Fibroblast of mammary gland (primary cell): ENCODE results near the gene MSI1.
A peak's percentile ranks its signal among the peaks of the same experiment; 100 is the strongest.

Source experiments
- DNase-seq: peaks from one replicate; pipeline ENCODE4 v3.0.0-alpha.2; 2010; ENCODE audit warnings: low read depth
- H3K4me3 ChIP-seq: 2 replicates; pipeline ENCODE4 v1.5.1; 2011; ENCODE audit warnings: low read depth, mild to moderate bottlenecking, low read length, moderate library complexity; ENCODE audit not compliant: control insufficient read depth
- CTCF ChIP-seq: conservative IDR thresholded peaks from 2 replicates; pipeline ENCODE4 v1.5.1; 2011; ENCODE audit warnings: low read depth, low read length, inconsistent platforms; ENCODE audit not compliant: control insufficient read depth, insufficient read depth

The MSI1 gene

GRCh38 chr12:120367924-120368788 lies 808 bp downstream of the MSI1 start:
- peak; percentile 34 for DNase-seq
- no peak for TF ChIP-seq CTCF
- no peak overlapping the region for H3K4me3 ChIP-seq

GRCh38 chr12:120367233-120367923 lies 1.6 kb downstream of the MSI1 start:
- no peak overlapping the region for H3K4me3 ChIP-seq
- TF ChIP-seq CTCF, result peak; percentile 40
- DNase-seq, result no peak

- H3K4me3 ChIP-seq, result no peak overlapping the region
- no peak for TF ChIP-seq CTCF
- DNase-seq, result no peak
These were observed 2.1 kb downstream of the MSI1 start for GRCh38 chr12:120366845-120367232.

GRCh38 chr12:120366341-120366705 lies 2.6 kb downstream of the MSI1 start:
- no peak for TF ChIP-seq CTCF
- no peak overlapping the region for H3K4me3 ChIP-seq
- DNase-seq, result no peak

- H3K4me3 ChIP-seq, result no peak overlapping the region
These were observed 3.2 kb downstream of the MSI1 start for GRCh38 chr12:120365675-120366340.

More at GRCh38 chr12:120365675-120366340, 3.2 kb downstream of the MSI1 start:
- no peak for DNase-seq
- TF ChIP-seq CTCF, result no peak
